HepG2 (cell line): ENCODE results near the gene TUBG2. TPM values are rescaled to one million over a fixed set of nuclear protein-coding genes. Genes with fewer than 3 reads are reported as not detected.

Source experiments
- DNMT1 ChIP-seq: sonication (generic); formaldehyde crosslinking; IDR thresholded peaks from 2 replicates; pipeline ENCODE4 v1.5.1; 2020; ENCODE audit warnings: mild to moderate bottlenecking, missing genetic modification reagents
- EP300 ChIP-seq, 3 experiments: sonication (generic) in 1 of 3; formaldehyde crosslinking in 1 of 3; IDR thresholded peaks; 2 replicates each; pipeline versions ENCODE4 v1.5.1 to v1.6.1; 2011 to 2020; ENCODE audit warnings: low read depth in 2 of 3, low read length in 2 of 3, borderline replicate concordance in 1 of 3, improper control_type of control experiment in 1 of 3, mild to moderate bottlenecking in 1 of 3, missing genetic modification reagents in 1 of 3, moderate library complexity in 1 of 3
- FOXK2 ChIP-seq: fragments of 450-650 bp; IDR thresholded peaks from 2 replicates; pipeline ENCODE4 v1.6.1; 2016
- FOXO1 ChIP-seq: sonication (generic); formaldehyde crosslinking; IDR thresholded peaks from 2 replicates; pipeline ENCODE4 v1.4.0; 2020; ENCODE audit warnings: missing genetic modification reagents
- HES4 ChIP-seq: sonication (generic); formaldehyde crosslinking; IDR thresholded peaks from 2 replicates; pipeline ENCODE4 v1.9.0; 2021; ENCODE audit warnings: mild to moderate bottlenecking, missing genetic modification reagents, borderline replicate concordance
- JUN ChIP-seq: sonication (generic); formaldehyde crosslinking; IDR thresholded peaks from 2 replicates; pipeline ENCODE4 v1.4.0; 2020; ENCODE audit warnings: mild to moderate bottlenecking, missing genetic modification reagents
- KDM5B ChIP-seq: sonication (generic); formaldehyde crosslinking; IDR thresholded peaks from 2 replicates; pipeline ENCODE4 v1.4.0; 2020; ENCODE audit warnings: missing genetic modification reagents, mild to moderate bottlenecking, borderline replicate concordance
- KDM6A ChIP-seq: IDR thresholded peaks from 2 replicates; pipeline ENCODE4 v1.6.1; 2016; ENCODE audit warnings: low read depth
- MXD4 ChIP-seq: IDR thresholded peaks from 2 replicates; pipeline ENCODE4 v1.6.1; 2016; ENCODE audit warnings: mild to moderate bottlenecking, missing biosample characterization, missing genetic modification reagents
- NCOA1 ChIP-seq: sonication (generic); formaldehyde crosslinking; IDR thresholded peaks from 2 replicates; pipeline ENCODE4 v1.9.0; 2021; ENCODE audit warnings: missing genetic modification reagents
- PITX1 ChIP-seq: sonication (generic); formaldehyde crosslinking; IDR thresholded peaks from 2 replicates; pipeline ENCODE4 v1.5.1; 2020; ENCODE audit warnings: mild to moderate bottlenecking, missing genetic modification reagents
- PRPF4 ChIP-seq: fragments of 200-400 bp; formaldehyde crosslinking; IDR thresholded peaks from 2 replicates; pipeline ENCODE4 v1.6.1; 2016; ENCODE audit warnings: low read length, low read depth; ENCODE audit not compliant: poor library complexity, severe bottlenecking
- RBFOX2 ChIP-seq: fragments of 200-400 bp; formaldehyde crosslinking; IDR thresholded peaks from 2 replicates; pipeline ENCODE4 v1.6.1; 2017; ENCODE audit warnings: low read depth, mild to moderate bottlenecking, low read length
- TBX2 ChIP-seq: sonication (generic); formaldehyde crosslinking; IDR thresholded peaks from 2 replicates; pipeline ENCODE4 v1.5.0; 2020; ENCODE audit warnings: missing genetic modification reagents, mild to moderate bottlenecking, borderline replicate concordance
- WIZ ChIP-seq: sonication (generic); formaldehyde crosslinking; IDR thresholded peaks from 2 replicates; pipeline ENCODE4 v1.5.1; 2020; ENCODE audit warnings: mild to moderate bottlenecking, missing genetic modification reagents
- XRCC5 ChIP-seq: fragments of 200-400 bp; formaldehyde crosslinking; optimal IDR thresholded peaks from 2 replicates; pipeline ENCODE3; 2017; ENCODE audit warnings: mild to moderate bottlenecking, low read length
- ZNF225 ChIP-seq: sonication (generic); formaldehyde crosslinking; IDR thresholded peaks from 2 replicates; pipeline ENCODE4 v1.4.0; 2020; ENCODE audit warnings: mild to moderate bottlenecking, missing genetic modification reagents
- ZNF354B ChIP-seq: sonication (generic); formaldehyde crosslinking; IDR thresholded peaks from 2 replicates; pipeline ENCODE4 v1.8.0; 2022; ENCODE audit warnings: mild to moderate bottlenecking, missing genetic modification reagents
- ZNF468 ChIP-seq: sonication (generic); formaldehyde crosslinking; IDR thresholded peaks from 2 replicates; pipeline ENCODE4 v1.8.0; 2022; ENCODE audit warnings: mild to moderate bottlenecking, moderate library complexity, missing genetic modification reagents
- ZNF589 ChIP-seq: sonication (generic); formaldehyde crosslinking; conservative IDR thresholded peaks from 2 replicates; pipeline ENCODE4 v1.8.0; 2022; ENCODE audit warnings: mild to moderate bottlenecking, moderate library complexity, missing genetic modification reagents
- polyA plus RNA-seq, 8 experiments: library from polyadenylated mRNA; depleted of rRNA in 3 of 8; stranded (reverse) in 7 of 8; unstranded in 1 of 8; fragments of >200 nt; fragmentation: Illumina TruSeq in 4 of 8; extraction: Trizol in 4 of 8; gene quantifications; 2 replicates each; pipeline versions ENCODE4 v1.2.1 to v1.2.3, GENCODE V29; 2011 to 2016; ENCODE audit warnings: low read depth in 4 of 8, missing spikeins in 1 of 8, mixed read lengths in 1 of 8; ENCODE audit not compliant: insufficient read depth in 1 of 8
- total RNA-seq, 5 experiments: library from RNA; depleted of rRNA; stranded (reverse); fragments of >200 nt; fragmentation: Illumina TruSeq; extraction: Trizol; gene quantifications; 2 replicates each; pipeline ENCODE4 v1.2.3, GENCODE V29; 2016; ENCODE audit warnings: low read depth in 1 of 5
- TF ChIP-seq, protein P1 (sequence below): sonication (generic); formaldehyde crosslinking; IDR thresholded peaks from 2 replicates; pipeline ENCODE4 v1.4.0; 2020; ENCODE audit warnings: low read depth, mild to moderate bottlenecking, missing genetic modification reagents
- TF ChIP-seq, protein P2 (sequence below): sonication (generic); formaldehyde crosslinking; IDR thresholded peaks from 2 replicates; pipeline ENCODE4 v1.8.1; 2022; ENCODE audit warnings: mild to moderate bottlenecking, missing genetic modification reagents
- TF ChIP-seq, protein P3 (sequence below): sonication (generic); formaldehyde crosslinking; IDR thresholded peaks from 2 replicates; pipeline ENCODE4 v1.4.0; 2020; ENCODE audit warnings: missing genetic modification reagents, borderline replicate concordance
- TF ChIP-seq, protein P4 (sequence below): sonication (generic); formaldehyde crosslinking; conservative IDR thresholded peaks from 2 replicates; pipeline ENCODE4 v1.4.0; 2020; ENCODE audit warnings: missing genetic modification reagents

The TUBG2 gene
- total and polyA plus RNA-seq, 2 of the 13 experiments (the other 11 are each of a cell fraction or from before 2014, with no cell fraction given), result 16.0 to 42.3 TPM

DNA sequence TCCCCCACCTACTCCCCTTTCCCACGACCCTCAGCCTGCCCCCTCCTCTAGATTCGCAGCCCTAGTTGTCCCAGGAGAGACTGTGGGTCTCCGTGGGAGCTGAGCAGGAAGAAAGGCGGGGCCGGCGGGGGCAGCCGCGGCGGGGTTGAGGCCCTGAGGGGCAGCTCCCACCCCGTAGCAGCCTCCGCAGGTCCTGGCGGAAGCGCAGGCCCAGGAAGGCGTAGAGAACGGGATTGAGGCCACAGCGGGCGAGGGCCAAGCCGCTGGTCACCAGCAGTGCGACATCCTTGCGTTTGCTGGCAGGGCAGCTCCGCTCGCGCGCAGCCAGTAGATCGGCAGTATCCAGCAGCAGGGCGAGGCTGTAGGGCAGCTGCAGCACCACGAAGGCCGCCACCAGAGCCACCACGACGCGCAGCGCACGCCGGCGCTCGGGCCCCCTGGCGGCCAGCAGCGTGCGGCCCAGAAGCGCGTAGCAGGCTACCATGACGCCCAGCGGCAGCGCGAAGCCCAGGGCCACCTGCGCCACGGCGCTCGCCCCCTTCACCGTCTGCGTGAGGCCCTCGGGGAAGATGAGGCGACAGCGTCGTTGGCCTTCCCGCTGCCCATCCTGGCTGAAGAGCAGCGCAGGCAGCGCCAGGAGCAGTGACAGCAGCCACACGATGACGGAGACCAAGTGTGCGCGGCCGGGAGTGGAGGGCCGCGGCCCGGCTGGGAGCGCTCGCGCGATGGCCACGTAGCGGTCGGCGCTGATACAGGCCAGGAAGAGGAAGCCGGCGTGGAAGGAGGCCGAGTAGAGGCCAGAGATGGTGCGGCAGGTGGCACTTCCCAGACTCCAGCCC lies 20.6 kb downstream of the TUBG2 start (continued):
- TF ChIP-seq EP300 (IDR thresholded peaks at IDR 0.05; ENCODE audit: low read depth in 2 of 2, low read length in 2 of 2) (no peak), EP300 (CRISPR knock-in tag; IDR thresholded peaks at IDR 0.05; ENCODE audit: borderline replicate concordance) (peak; percentile 22; the same call in 1 of the 2 replicates), PITX1 (CRISPR knock-in tag) (no peak), JUN (CRISPR knock-in tag) (no peak), ZNF589 (CRISPR knock-in tag) (no peak), KDM6A (no peak), FOXK2 (no peak), ZNF354B (no peak), HES4 (CRISPR knock-in tag) (no peak), TBX2 (CRISPR knock-in tag) (no peak), DNMT1 (CRISPR knock-in tag) (peak; percentile 22; the same call in 1 of the 2 replicates), ZNF225 (CRISPR knock-in tag) (no peak), XRCC5 (no peak), RBFOX2 (0 out of 2 replicates have a peak, but pooled peaks have one; percentile 29), WIZ (CRISPR knock-in tag) (0 out of 2 replicates have a peak, but pooled peaks have one; percentile 49), PRPF4 (peak; percentile 54), NCOA1 (CRISPR knock-in tag) (no peak), MXD4 (CRISPR knock-in tag) (no peak), KDM5B (CRISPR knock-in tag) (no peak), ZNF468 (no peak), FOXO1 (CRISPR knock-in tag) (no peak)
- TF ChIP-seq, protein P1, sequence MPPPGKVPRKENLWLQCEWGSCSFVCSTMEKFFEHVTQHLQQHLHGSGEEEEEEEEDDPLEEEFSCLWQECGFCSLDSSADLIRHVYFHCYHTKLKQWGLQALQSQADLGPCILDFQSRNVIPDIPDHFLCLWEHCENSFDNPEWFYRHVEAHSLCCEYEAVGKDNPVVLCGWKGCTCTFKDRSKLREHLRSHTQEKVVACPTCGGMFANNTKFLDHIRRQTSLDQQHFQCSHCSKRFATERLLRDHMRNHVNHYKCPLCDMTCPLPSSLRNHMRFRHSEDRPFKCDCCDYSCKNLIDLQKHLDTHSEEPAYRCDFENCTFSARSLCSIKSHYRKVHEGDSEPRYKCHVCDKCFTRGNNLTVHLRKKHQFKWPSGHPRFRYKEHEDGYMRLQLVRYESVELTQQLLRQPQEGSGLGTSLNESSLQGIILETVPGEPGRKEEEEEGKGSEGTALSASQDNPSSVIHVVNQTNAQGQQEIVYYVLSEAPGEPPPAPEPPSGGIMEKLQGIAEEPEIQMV (CRISPR knock-in tag), result no peak
- TF ChIP-seq, protein P2, sequence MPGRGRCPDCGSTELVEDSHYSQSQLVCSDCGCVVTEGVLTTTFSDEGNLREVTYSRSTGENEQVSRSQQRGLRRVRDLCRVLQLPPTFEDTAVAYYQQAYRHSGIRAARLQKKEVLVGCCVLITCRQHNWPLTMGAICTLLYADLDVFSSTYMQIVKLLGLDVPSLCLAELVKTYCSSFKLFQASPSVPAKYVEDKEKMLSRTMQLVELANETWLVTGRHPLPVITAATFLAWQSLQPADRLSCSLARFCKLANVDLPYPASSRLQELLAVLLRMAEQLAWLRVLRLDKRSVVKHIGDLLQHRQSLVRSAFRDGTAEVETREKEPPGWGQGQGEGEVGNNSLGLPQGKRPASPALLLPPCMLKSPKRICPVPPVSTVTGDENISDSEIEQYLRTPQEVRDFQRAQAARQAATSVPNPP, result no peak
- TF ChIP-seq, protein P3, sequence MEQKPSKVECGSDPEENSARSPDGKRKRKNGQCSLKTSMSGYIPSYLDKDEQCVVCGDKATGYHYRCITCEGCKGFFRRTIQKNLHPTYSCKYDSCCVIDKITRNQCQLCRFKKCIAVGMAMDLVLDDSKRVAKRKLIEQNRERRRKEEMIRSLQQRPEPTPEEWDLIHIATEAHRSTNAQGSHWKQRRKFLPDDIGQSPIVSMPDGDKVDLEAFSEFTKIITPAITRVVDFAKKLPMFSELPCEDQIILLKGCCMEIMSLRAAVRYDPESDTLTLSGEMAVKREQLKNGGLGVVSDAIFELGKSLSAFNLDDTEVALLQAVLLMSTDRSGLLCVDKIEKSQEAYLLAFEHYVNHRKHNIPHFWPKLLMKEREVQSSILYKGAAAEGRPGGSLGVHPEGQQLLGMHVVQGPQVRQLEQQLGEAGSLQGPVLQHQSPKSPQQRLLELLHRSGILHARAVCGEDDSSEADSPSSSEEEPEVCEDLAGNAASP (CRISPR knock-in tag), result no peak
- TF ChIP-seq, protein P4, sequence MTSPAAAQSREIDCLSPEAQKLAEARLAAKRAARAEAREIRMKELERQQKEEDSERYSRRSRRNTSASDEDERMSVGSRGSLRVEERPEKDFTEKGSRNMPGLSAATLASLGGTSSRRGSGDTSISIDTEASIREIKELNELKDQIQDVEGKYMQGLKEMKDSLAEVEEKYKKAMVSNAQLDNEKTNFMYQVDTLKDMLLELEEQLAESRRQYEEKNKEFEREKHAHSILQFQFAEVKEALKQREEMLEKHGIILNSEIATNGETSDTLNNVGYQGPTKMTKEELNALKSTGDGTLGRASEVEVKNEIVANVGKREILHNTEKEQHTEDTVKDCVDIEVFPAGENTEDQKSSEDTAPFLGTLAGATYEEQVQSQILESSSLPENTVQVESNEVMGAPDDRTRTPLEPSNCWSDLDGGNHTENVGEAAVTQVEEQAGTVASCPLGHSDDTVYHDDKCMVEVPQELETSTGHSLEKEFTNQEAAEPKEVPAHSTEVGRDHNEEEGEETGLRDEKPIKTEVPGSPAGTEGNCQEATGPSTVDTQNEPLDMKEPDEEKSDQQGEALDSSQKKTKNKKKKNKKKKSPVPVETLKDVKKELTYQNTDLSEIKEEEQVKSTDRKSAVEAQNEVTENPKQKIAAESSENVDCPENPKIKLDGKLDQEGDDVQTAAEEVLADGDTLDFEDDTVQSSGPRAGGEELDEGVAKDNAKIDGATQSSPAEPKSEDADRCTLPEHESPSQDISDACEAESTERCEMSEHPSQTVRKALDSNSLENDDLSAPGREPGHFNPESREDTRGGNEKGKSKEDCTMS (CRISPR knock-in tag), result no peak
